Measurements from ENCODE around the gene FAS.

GRCh38 chr10:88981435-88981834 is 9.2 kb upstream of the FAS start:
- TF ChIP-seq CTCF (IDR thresholded peaks at IDR 0.05; ENCODE audit: poor library complexity) (no peak), EZH2phosphoT487 (IDR thresholded peaks at IDR 0.05; ENCODE audit: low read depth, severe bottlenecking, unreplicated experiment) (no peak)

Data from hepatocyte (in vitro differentiated cells).